Esophagus squamous epithelium (tissue), 4 donors: ENCODE results near the gene EFS.

ENCODE experiments used
- POLR2A ChIP-seq, 4 donors: fragments of 450-650 bp; IDR thresholded peaks; one replicate each; pipeline ENCODE4 v1.6.1; 2017; ENCODE audit warnings: antibody characterized with exemption in 4 of 4, mild to moderate bottlenecking in 4 of 4, moderate library complexity in 3 of 4
- TF ChIP-seq, protein P1 (sequence below), 6 experiments: fragments of 450-650 bp in 4 of 6; fragments of 200-600 bp in 2 of 6; sonication (generic) in 2 of 6; IDR thresholded peaks; one replicate each; pipeline ENCODE4 v1.5.1; 2016 to 2019; ENCODE audit warnings: antibody characterized with exemption in 6 of 6, mild to moderate bottlenecking in 4 of 6, moderate library complexity in 4 of 6

DNA sequence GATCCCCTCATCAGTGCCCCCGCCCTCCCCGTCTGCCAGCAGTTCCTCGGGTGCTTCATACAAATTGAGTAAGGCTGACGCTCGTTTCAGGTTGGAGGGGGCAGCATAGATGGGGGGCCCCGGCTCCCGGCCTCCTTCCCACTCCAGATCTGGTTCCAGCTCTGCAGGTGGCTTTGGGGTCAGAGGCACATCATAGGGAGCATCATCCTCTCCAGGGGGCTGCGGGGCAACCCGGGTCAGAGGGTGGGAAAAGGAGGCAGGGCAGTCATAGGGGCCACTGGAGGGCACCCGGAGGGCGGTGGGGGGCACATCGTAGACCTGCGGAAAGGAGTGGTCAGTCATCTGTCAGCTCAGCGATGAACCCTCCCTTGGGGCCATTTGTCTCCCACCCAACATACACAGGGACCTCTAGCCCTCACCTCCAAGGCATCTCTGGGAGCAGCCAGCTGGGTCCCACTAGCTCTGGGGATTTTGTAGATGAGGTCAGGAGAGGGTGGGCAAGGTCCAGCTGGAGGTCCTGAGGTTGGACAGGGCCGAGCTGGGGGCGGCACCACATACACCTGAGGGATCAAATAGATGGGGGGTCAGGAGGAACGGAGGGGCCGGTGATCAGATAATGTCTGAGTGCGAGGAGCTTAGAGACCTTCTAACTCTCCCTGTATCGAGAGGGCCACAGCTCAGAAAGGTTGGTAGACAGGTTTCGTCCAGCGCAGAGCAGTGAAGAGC, 5.1 kb downstream of the EFS start:
- TF ChIP-seq, protein P1, sequence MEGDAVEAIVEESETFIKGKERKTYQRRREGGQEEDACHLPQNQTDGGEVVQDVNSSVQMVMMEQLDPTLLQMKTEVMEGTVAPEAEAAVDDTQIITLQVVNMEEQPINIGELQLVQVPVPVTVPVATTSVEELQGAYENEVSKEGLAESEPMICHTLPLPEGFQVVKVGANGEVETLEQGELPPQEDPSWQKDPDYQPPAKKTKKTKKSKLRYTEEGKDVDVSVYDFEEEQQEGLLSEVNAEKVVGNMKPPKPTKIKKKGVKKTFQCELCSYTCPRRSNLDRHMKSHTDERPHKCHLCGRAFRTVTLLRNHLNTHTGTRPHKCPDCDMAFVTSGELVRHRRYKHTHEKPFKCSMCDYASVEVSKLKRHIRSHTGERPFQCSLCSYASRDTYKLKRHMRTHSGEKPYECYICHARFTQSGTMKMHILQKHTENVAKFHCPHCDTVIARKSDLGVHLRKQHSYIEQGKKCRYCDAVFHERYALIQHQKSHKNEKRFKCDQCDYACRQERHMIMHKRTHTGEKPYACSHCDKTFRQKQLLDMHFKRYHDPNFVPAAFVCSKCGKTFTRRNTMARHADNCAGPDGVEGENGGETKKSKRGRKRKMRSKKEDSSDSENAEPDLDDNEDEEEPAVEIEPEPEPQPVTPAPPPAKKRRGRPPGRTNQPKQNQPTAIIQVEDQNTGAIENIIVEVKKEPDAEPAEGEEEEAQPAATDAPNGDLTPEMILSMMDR (IDR thresholded peaks at IDR 0.05) = no peak
- TF ChIP-seq POLR2A (IDR thresholded peaks at IDR 0.05) = no peak
